HG03025 (cell line): Measurements from ENCODE around the gene DHRS4L2.
"Not testable (repeated sequence)": the region's sequence is repeated elsewhere in the genome, so short reads cannot be mapped to it uniquely, and the experiment has no call there.

Source experiments
- ATAC-seq: cut with Tn5 transposase; IDR thresholded peaks from one replicate; pipeline ENCODE4 v1.9.1; 2021; ENCODE audit warnings: mild to moderate bottlenecking, moderate library complexity; ENCODE audit not compliant: unreplicated experiment, low FRiP score

Gene DHRS4L2

GRCh38 chr14:23970283-23970659 is 18.5 kb upstream of the DHRS4L2 start:
- not testable (repeated sequence) for ATAC-seq

DNA sequence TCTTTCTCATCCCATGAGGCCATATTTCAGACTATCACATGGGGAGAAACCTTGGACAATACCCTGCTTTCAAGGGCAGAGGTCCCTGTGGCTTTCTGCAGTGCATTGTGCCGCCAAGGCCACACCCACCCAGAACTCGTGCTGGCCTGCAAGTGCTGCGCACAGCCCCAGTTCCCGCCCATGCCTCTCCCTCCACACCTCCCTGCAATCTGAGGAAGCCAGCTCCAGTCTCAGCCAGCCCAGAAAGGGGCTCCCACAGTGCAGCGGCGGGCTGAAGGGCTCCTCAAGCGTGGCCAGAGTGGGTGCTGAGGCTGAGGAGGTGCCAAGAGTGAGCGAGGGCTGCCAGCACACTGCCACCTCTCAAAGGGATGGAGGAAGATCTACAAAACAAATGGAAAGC is 15.6 kb upstream of the DHRS4L2 start:
- ATAC-seq = not testable (repeated sequence)

- ATAC-seq = not testable (repeated sequence)
These were observed 14.7 kb upstream of the DHRS4L2 start for GRCh38 chr14:23974041-23974440.

- ATAC-seq = not testable (repeated sequence)
These were observed 11.5 kb upstream of the DHRS4L2 start for GRCh38 chr14:23977208-23977607.

DNA sequence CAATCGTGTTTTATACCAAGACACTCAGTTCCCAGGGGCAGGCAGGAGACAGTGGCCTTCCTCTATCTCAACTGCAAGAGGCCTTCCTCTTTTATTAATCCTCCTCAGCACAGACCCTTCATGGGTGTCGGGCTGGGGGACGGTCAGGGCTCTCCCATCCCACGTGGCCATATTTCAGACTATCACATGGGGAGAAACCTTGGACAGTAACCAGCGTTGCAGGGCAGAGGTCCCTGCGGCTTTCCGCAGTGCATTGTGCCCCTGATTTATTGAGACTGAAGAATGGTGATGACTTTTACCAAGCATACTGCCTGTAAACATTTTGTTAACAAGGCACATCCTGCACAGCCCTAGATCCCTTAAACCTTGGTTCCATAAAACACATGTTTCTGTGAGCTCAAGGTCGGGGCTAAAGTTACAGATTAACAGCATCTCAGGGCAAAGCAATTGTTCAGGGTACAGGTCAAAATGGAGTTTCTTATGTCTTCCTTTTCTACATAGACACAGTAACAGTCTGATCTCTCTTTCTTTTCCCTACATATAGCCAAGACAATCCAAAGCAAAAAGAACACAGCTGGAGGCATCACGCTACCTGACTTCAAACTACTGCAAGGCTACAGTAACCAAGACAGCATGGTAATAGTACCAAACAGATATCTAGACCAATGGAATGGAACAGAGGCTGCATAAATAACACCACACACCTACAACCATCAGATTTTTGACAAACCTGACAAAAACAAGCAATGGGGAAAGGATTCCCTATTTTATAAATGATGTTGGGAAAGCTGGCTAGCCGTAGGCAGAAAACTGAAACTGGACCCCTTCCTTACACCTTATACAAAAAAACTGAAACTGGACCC is 6.5 kb upstream of the DHRS4L2 start:
- ATAC-seq = not testable (repeated sequence)

DNA sequence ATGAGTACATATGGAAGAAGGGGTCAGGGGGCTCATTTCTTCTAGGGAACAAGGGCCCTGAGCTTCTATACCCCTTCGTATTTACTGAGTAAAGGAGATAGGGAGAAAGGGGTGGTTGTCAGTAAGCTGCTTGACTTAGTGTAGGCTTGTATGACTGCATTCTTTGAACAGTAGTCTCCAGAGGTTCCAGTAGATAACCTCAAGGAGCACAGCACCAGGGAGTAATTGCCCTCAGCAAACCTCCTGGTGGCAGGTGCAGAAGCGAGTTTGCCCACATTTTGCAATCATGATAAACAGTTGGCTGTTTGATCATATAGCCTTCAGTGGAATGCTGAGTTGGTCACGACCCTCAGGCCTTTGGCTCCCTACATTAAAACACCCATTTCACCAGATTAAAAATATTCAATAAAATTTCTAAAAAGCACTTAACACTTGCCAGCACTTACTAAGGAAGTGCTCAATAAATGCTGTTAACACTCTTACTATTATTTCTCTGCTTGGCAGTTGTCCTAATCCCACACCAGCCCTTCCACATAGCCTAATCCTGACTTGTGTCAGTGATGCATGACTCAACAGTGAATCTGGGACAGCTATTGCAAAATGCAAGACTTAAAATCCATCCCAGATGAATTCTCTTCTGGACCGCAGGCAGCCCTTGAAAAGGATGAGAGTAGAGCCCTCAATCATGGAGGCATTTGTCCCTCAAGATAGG is 3.7 kb upstream of the DHRS4L2 start:
- no peak for ATAC-seq

DNA sequence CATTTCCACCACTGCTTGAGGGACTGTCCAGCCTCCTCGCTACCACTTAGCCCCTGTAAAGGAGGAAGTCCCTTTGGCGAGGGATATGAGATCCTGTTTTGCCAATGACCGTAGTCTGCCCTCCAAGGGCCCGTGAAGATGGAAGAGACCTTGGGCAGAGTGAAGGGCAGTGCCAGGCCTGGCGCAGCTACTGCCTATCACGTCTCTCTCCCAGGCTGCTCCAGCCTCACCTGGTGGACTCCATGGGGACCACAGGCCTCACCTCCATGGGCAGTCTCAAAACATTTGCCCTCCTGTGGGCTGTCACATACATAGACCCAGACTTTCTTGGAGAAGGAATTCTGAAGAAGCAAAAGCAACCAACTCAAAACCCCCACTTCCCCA is 514 bp upstream of the DHRS4L2 start:
- peak; percentile 8 for ATAC-seq

- not testable (repeated sequence) for ATAC-seq
These were observed 1.2 kb downstream of the DHRS4L2 start for GRCh38 chr14:23989734-23990445.

GRCh38 chr14:23990961-23991360 is 2.2 kb downstream of the DHRS4L2 start:
- ATAC-seq = not testable (repeated sequence)

- not testable (repeated sequence) for ATAC-seq
These were observed 4.3 kb downstream of the DHRS4L2 start for GRCh38 chr14:23993042-23993441.

DNA sequence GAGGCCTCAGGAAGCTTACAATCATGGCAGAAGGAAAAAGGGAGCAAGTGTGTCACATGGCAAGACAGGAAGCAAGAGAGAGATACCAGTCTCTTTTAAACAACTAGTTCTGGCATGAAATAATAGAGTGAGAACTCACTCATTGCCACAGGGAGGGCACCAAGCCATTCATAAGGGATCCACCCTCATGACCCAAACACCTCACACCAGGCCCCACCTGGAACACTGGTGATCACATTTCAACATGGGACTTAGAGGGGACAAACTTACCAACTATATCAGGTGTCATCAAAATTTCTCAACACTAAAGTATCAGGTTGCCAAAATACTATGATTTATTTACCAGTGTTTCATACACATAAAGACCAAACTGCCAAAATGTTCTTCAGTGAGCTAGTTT is 7.3 kb downstream of the DHRS4L2 start:
- ATAC-seq = not testable (repeated sequence)

DNA sequence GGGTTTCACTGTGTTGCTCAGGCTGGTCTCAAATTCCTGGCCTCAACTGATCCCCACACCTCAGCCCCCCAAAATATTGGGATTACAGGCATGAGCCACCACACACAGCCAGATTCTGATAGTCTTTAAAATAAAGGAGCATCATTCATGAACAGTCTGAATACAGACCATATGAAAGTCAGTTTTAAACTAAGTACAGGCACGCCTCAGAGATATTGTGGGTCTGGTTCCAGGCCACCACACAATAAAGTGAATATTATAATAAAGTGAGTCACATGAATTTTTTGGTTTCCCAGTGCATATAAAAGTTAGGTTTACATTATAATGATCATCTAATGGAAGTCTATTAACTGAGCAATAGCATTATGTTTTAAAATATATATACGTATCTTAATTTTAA is 8.1 kb downstream of the DHRS4L2 start:
- ATAC-seq = not testable (repeated sequence)

GRCh38 chr14:23999640-24000039 is 10.9 kb downstream of the DHRS4L2 start:
- ATAC-seq = not testable (repeated sequence)

DNA sequence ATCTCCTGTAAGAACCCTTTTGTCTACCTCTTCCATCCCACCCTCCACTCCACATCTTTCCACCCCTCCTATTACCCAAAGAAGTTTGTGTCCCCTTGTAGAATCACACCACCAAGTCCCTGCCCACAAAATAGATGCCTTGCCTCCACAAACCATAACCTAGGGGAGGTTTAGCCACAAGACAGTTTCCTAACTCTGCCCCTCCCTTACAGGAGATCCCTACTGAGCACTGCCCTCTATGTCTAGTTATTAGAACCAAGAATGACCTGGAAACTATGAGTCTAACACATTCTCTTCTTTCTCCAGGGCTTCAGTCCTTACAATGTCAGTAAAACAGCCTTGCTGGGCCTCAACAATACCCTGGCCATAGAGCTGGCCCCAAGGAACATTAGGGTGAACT is 12.3 kb downstream of the DHRS4L2 start:
- not testable (repeated sequence) for ATAC-seq

GRCh38 chr14:24001679-24002078 is 12.9 kb downstream of the DHRS4L2 start:
- not testable (repeated sequence) for ATAC-seq

DNA sequence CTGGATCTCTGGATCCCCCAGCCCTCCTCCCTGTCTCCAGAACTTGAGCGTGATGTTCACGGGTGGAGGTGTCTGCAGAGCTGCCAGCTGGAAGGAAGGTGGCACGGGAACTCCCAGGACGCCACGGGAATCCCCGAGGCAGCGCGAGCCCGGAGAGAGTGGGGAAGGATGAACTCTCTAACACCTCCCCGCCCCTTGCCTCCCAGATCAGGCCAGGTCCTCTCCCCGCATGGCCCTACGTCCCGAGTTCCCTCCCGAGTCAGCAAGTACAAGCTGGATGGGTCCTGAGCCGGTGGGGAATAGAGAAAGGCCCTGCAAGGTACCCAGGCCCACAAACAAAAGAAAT is 17.7 kb downstream of the DHRS4L2 start:
- not testable (repeated sequence) for ATAC-seq

DNA sequence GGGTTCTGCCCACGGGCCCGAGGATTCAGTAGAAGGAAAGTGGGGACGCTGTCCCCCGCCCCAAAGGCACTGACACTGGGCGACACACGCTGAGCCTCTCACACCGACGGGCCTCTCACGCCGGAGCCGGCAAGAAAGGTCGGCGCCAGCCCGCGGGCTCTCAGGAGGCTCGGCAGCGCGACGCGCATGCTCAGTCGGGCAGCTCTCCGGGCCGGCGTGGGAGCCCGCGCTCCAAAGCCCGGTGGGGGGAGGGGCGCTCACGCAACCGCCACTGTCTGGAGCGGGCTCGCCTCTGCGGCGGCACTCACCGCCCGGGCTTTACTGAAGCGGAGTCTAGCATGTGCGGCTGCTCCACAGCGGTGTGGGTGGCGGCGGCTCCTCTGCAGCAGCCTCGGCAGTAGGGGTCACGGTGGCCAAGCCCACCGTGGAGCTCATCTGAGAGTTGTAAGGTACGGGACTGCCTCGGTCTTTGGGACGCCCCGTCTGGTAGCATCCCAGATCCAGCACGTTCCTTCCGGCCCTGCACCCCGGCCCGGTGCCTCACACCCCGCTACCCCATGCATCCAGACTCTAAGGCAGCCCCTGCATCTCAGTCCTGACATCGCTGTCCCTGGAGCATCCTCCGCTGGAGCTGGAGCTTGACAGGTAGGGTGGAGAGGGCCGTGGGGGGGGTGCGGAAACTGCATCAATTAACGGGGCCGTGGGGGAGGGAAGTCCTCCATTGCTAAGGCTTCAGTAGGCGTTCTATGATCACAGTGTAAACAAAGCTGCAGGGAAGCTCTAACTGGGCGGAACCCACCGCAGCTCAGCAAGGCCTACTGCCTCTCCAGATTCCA is 18.3 kb downstream of the DHRS4L2 start:
- not testable (repeated sequence) for ATAC-seq

DNA sequence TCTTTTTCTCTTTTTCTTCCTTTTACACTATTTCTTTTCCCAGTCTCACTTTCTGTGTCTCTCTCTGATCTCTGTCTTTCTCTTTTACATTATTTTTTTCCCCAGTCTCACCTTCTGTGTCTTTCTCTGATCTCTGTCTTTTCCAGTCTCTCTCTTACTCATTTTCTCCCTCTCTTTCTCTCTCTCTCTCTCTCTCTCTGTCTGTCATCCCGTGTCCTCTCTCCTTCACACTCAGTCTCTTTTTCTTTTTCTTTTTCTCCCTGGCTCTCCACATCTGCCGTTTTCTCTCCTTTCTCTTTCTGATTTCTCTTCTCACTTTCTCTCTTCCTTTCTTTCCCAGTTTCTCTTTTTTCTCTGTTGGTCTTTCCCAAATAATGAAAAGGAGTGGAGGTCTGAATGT is 22.3 kb downstream of the DHRS4L2 start:
- no peak for ATAC-seq

DNA sequence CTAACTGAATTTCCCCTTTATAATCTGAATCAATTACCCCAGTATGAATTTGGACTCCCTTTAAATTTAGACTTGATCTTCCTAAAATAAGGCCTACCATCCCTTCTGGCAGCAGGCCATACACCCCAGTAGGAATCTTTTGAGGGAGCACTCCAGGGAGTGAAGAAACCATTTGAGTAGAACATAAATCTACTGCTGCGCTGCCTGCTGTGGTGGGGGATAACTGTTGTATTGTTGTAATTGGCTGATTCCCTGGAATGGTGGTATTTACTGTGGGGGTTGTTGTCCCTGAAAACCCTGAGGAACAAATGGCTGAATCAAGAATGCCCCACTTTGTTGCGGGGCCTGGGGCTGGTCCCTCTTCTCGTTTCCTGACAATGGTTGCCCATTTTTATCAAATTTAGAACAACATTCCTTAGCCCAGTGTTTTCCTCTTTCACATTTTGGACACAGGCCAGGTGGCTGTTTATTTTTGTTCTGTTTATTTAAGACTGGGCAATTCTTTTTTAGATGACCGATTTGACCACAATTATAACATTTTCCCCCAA is 24.1 kb downstream of the DHRS4L2 start:
- ATAC-seq = not testable (repeated sequence)
